ENCODE measurements around the gene HDAC6.

Gene HDAC6

GRCh38 chrX:48829016-48829735 lies 27.3 kb downstream of the HDAC6 start:
- Histone ChIP-seq H4K8ac (ENCODE audit: low read depth, low read length) (no peak overlapping the region), H3K4ac (ENCODE audit: low read depth, low read length) (no peak overlapping the region), H3K27me3 (ENCODE audit: insufficient read depth, low read length, poor library complexity) (peaks cover 5% of the 10 kb centered on the region), H3K4me2 (ENCODE audit: low read length) (no peak overlapping the region), H3K4me1 (ENCODE audit: control insufficient read depth, low read depth, low read length) (no peaks in the 10 kb centered on the region), H3K9ac (ENCODE audit: low read length) (no peak overlapping the region), H2BK120ac (ENCODE audit: low read depth, low read length) (no peak overlapping the region), H3K23ac (ENCODE audit: low read length) (no peak overlapping the region), H3K27ac (ENCODE audit: low read depth, low read length) (no peak overlapping the region), H2BK15ac (replicated peaks; ENCODE audit: low read depth) (no peak overlapping the region), H2AK5ac (ENCODE audit: low read length) (no peak overlapping the region), H2BK5ac (ENCODE audit: low read length) (no peak overlapping the region), H3K36me3 (ENCODE audit: control insufficient read depth, insufficient read depth, low read length) (no peaks in the 10 kb centered on the region), H3K56ac (ENCODE audit: low read length) (no peak overlapping the region), H3K79me2 (ENCODE audit: control insufficient read depth, insufficient read depth, low read length) (no peaks in the 10 kb centered on the region), H3K79me1 (ENCODE audit: low read length) (no peaks in the 10 kb centered on the region), H4K5ac (ENCODE audit: low read length) (no peak overlapping the region), H3K4me3 (ENCODE audit: low read length) (no peak overlapping the region), H3K18ac (ENCODE audit: low read length) (no peak overlapping the region)
- WGBS (ENCODE audit: extremely low coverage, insufficient coverage, low lambda C conversion rate): no CpG with 5 or more reads among the region's 24 CpGs
- DNase-seq: no peak

DNA sequence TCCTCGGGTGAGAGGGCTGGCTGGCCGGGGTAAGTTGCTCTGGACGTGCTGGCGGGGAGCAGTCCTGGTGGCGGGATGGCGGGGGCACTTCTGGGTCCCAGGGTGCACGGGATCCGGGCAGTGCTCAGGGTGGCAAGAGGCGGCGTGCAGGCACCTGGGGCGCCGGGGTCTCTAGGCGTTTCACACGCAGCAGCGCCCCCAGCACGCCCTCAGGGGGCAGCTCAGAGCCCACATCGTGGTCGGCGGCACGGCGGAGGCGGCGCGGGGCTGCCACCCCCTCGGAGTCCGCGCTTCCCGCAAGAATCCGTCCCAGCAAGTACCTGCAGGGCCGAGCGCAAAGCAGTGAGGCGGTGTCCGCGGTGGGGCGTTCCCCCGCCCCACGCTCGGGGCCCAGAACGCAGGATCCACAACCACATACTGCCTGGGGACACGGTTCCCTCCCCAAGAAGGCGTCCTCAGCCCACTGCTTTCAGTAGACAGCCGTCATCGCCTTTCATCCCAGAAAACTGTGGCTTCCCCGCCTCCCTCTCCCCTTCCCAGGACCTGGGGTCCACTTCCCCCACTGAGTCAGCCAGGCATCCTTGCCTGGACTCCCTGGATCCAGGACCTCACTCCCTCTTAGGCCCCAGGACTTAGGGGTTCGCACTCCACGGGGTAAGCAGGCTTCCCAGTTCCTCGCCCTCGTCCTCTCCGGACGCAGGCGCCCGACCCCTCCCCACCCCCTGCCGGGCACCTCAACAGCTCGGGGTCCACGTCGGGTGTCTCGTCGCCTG lies 29.5 kb downstream of the HDAC6 start:
- H2BK120ac ChIP-seq (ENCODE audit: low read depth, low read length): no peak overlapping the region
- no peak overlapping the region for H2BK5ac ChIP-seq (ENCODE audit: low read length)
- no peak overlapping the region for H2BK15ac ChIP-seq (replicated peaks; ENCODE audit: low read depth)
- H3K4me3 ChIP-seq (ENCODE audit: low read length): no peak overlapping the region
- H3K56ac ChIP-seq (ENCODE audit: low read length): peak overlapping the region; percentile 70
- no peak overlapping the region for H4K8ac ChIP-seq (ENCODE audit: low read depth, low read length)
- no peak overlapping the region for H3K23ac ChIP-seq (ENCODE audit: low read length)
- no peak overlapping the region for H3K27ac ChIP-seq (ENCODE audit: low read depth, low read length)
- DNase-seq: no peak
- no peak overlapping the region for H3K4me2 ChIP-seq (ENCODE audit: low read length)
- no CpG with 5 or more reads among the region's 58 CpGs for WGBS (ENCODE audit: extremely low coverage, insufficient coverage, low lambda C conversion rate)
- H3K4ac ChIP-seq (ENCODE audit: low read depth, low read length): no peak overlapping the region
- no peak overlapping the region for H4K5ac ChIP-seq (ENCODE audit: low read length)
- H3K79me1 ChIP-seq (ENCODE audit: low read length): no peaks in the 10 kb centered on the region
- no peak overlapping the region for H2AK5ac ChIP-seq (ENCODE audit: low read length)
- no peak overlapping the region for H3K18ac ChIP-seq (ENCODE audit: low read length)
- no peaks in the 10 kb centered on the region for H3K4me1 ChIP-seq (ENCODE audit: control insufficient read depth, low read depth, low read length)
- no peaks in the 10 kb centered on the region for H3K36me3 ChIP-seq (ENCODE audit: control insufficient read depth, insufficient read depth, low read length)
- H3K79me2 ChIP-seq (ENCODE audit: control insufficient read depth, insufficient read depth, low read length): no peaks in the 10 kb centered on the region
- H3K9ac ChIP-seq (ENCODE audit: low read length): peak overlapping the region; percentile 32
- H3K27me3 ChIP-seq (ENCODE audit: insufficient read depth, low read length, poor library complexity): peaks cover 15% of the 10 kb centered on the region

GRCh38 chrX:48831909-48832291 lies 30.0 kb downstream of the HDAC6 start:
- Histone ChIP-seq H2BK15ac (replicated peaks; ENCODE audit: low read depth) (no peak overlapping the region), H3K9ac (ENCODE audit: low read length) (no peak overlapping the region), H3K4me1 (ENCODE audit: control insufficient read depth, low read depth, low read length) (no peaks in the 10 kb centered on the region), H2BK120ac (ENCODE audit: low read depth, low read length) (no peak overlapping the region), H2BK5ac (ENCODE audit: low read length) (no peak overlapping the region), H3K4me3 (ENCODE audit: low read length) (no peak overlapping the region), H2AK5ac (ENCODE audit: low read length) (no peak overlapping the region), H3K23ac (ENCODE audit: low read length) (no peak overlapping the region), H3K79me1 (ENCODE audit: low read length) (no peaks in the 10 kb centered on the region), H3K79me2 (ENCODE audit: control insufficient read depth, insufficient read depth, low read length) (no peaks in the 10 kb centered on the region), H3K4me2 (ENCODE audit: low read length) (no peak overlapping the region), H3K18ac (ENCODE audit: low read length) (no peak overlapping the region), H3K27ac (ENCODE audit: low read depth, low read length) (no peak overlapping the region), H4K5ac (ENCODE audit: low read length) (no peak overlapping the region), H3K56ac (ENCODE audit: low read length) (peak overlapping the region; percentile 56), H3K36me3 (ENCODE audit: control insufficient read depth, insufficient read depth, low read length) (no peaks in the 10 kb centered on the region), H4K8ac (ENCODE audit: low read depth, low read length) (no peak overlapping the region), H3K4ac (ENCODE audit: low read depth, low read length) (no peak overlapping the region), H3K27me3 (ENCODE audit: insufficient read depth, low read length, poor library complexity) (peaks cover 15% of the 10 kb centered on the region)
- DNase-seq: no peak
- no CpG with 5 or more reads among the region's 57 CpGs for WGBS (ENCODE audit: extremely low coverage, insufficient coverage, low lambda C conversion rate)

DNA sequence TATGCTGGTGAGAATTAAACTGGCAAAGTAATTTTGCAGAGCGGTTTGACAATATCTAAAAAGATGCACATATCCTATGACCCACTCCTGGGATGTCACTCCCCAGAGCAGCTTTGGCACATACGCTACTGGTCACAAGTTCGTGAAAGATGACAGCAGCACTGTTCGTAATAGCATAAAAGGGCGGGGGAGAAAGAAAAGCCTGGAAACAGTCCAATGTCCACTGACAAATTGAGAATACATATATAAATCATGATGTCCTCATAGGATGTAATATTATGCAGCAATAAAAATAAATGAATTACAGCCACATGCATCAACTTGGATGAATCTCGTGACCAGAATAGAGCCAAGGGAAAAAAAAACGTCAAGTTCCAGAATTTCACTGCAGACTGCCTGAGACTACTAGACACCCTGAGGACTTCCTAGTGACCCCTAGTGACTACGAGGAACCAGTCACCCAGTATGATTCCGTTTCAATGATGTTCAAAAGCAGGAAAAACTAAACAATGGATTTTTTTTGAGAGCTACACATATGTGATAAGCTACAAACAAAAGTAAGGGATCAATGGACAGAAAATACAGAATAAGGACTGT lies 31.8 kb downstream of the HDAC6 start:
- no CpG with 5 or more reads among the region's 9 CpGs for WGBS (ENCODE audit: extremely low coverage, insufficient coverage, low lambda C conversion rate)

GRCh38 chrX:48834383-48834709 lies 32.5 kb downstream of the HDAC6 start:
- no peak overlapping the region for H3K9ac ChIP-seq (ENCODE audit: low read length)
- no peak overlapping the region for H3K18ac ChIP-seq (ENCODE audit: low read length)
- H2AK5ac ChIP-seq (ENCODE audit: low read length): no peak overlapping the region
- H3K79me1 ChIP-seq (ENCODE audit: low read length): no peaks in the 10 kb centered on the region
- H3K4ac ChIP-seq (ENCODE audit: low read depth, low read length): no peak overlapping the region
- no peaks in the 10 kb centered on the region for H3K4me1 ChIP-seq (ENCODE audit: control insufficient read depth, low read depth, low read length)
- H3K79me2 ChIP-seq (ENCODE audit: control insufficient read depth, insufficient read depth, low read length): no peaks in the 10 kb centered on the region
- peaks cover 15% of the 10 kb centered on the region for H3K27me3 ChIP-seq (ENCODE audit: insufficient read depth, low read length, poor library complexity)
- WGBS (ENCODE audit: extremely low coverage, insufficient coverage, low lambda C conversion rate): no CpG with 5 or more reads among the region's 7 CpGs
- no peak overlapping the region for H4K5ac ChIP-seq (ENCODE audit: low read length)
- no peak for DNase-seq
- no peak overlapping the region for H2BK15ac ChIP-seq (replicated peaks; ENCODE audit: low read depth)
- no peak overlapping the region for H3K4me3 ChIP-seq (ENCODE audit: low read length)
- H2BK5ac ChIP-seq (ENCODE audit: low read length): no peak overlapping the region
- H2BK120ac ChIP-seq (ENCODE audit: low read depth, low read length): no peak overlapping the region
- H3K23ac ChIP-seq (ENCODE audit: low read length): no peak overlapping the region
- H3K36me3 ChIP-seq (ENCODE audit: control insufficient read depth, insufficient read depth, low read length): no peaks in the 10 kb centered on the region
- no peak overlapping the region for H3K4me2 ChIP-seq (ENCODE audit: low read length)
- H3K27ac ChIP-seq (ENCODE audit: low read depth, low read length): no peak overlapping the region
- no peak overlapping the region for H4K8ac ChIP-seq (ENCODE audit: low read depth, low read length)
- H3K56ac ChIP-seq (ENCODE audit: low read length): no peak overlapping the region

More for the DNA sequence above, 31.8 kb downstream of the HDAC6 start:
- Histone ChIP-seq H4K8ac (ENCODE audit: low read depth, low read length) (no peak overlapping the region), H3K56ac (ENCODE audit: low read length) (no peak overlapping the region), H3K79me2 (ENCODE audit: control insufficient read depth, insufficient read depth, low read length) (no peaks in the 10 kb centered on the region), H3K18ac (ENCODE audit: low read length) (no peak overlapping the region), H3K4me1 (ENCODE audit: control insufficient read depth, low read depth, low read length) (no peaks in the 10 kb centered on the region), H3K4me2 (ENCODE audit: low read length) (no peak overlapping the region), H2BK120ac (ENCODE audit: low read depth, low read length) (no peak overlapping the region), H3K79me1 (ENCODE audit: low read length) (no peaks in the 10 kb centered on the region), H2BK15ac (replicated peaks; ENCODE audit: low read depth) (no peak overlapping the region), H2AK5ac (ENCODE audit: low read length) (no peak overlapping the region), H3K9ac (ENCODE audit: low read length) (no peak overlapping the region), H3K36me3 (ENCODE audit: control insufficient read depth, insufficient read depth, low read length) (no peaks in the 10 kb centered on the region), H2BK5ac (ENCODE audit: low read length) (no peak overlapping the region), H3K4ac (ENCODE audit: low read depth, low read length) (no peak overlapping the region), H4K5ac (ENCODE audit: low read length) (no peak overlapping the region), H3K23ac (ENCODE audit: low read length) (no peak overlapping the region), H3K27me3 (ENCODE audit: insufficient read depth, low read length, poor library complexity) (peaks cover 15% of the 10 kb centered on the region), H3K4me3 (ENCODE audit: low read length) (no peak overlapping the region), H3K27ac (ENCODE audit: low read depth, low read length) (no peak overlapping the region)
- DNase-seq: no peak
